Measurements from ENCODE around the gene RD3L. TPM values are rescaled to one million over a fixed set of nuclear protein-coding genes. Genes with fewer than 3 reads are reported as not detected.

The RD3L gene
- total and polyA plus RNA-seq, 3 donors from 2014 or later = not detected

DNA sequence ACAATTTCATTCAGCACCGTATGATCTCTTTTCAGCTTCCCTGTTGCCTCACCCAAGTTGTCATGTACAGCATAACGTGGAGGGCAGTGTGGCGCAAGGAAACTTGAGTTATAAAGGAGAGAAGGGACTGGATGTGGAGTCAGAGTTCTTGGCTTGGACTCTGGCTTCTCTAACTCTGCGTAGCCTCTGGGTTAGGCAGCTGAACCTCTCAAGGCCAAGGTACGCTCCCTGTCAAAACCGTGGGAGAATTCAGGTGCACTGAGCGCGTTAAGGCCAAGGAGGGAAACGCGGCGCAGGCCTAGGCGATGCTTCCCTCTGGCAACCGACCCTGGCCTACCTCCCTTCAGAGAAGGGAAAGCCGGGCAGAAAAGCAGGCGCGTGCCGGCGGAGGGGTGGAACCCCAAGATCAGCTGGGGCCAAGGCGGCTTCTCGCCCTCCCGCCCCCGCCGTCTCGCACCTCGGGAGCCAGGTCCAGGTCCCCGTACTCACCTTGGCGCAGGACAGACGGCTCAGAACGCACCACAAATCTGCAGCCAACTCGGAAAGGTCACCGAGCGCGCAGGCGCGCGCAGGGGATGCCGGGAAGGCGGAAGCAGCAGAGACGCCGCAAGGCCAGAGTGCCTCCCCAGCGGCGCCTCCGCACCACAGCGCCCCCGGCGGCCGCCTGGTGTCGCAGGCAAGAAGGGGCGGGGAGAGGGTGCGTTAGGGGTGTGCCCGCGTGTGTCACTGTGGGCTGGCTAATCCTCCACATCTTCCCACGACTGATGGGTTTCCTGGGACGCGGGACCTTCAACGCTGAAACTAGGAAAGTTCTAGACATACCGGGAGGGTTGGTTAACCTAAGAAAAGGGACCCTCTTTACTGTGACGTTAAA is 21.1 kb downstream of the RD3L start:
- H3K27ac ChIP-seq = peak overlapping the region; percentile 34 to 79
- TF ChIP-seq POLR2A (IDR thresholded peaks at IDR 0.05) (no peak), CTCF (IDR thresholded peaks at IDR 0.05) (peak; percentile 96 to 99 (median 98))
- intact Hi-C loops (cut with DNase I; ENCODE audit: low total_unique reads) = no loop called here
- H3K4me3 ChIP-seq = peak overlapping the region; percentile 87 to 95
- peaks cover 6% of the 10 kb centered on the region for H3K4me1 ChIP-seq
- H3K36me3 ChIP-seq (ENCODE audit: low read depth, missing control alignments) = no peaks in the 10 kb centered on the region
- 0 to 2% methylated on average over 11 to 50 of the region's 58 CpGs for WGBS, 2 donors
- no peaks in the 10 kb centered on the region for H3K9me3 ChIP-seq
- H3K27me3 ChIP-seq = no peaks in the 10 kb centered on the region
- peak; percentile 92 for DNase-seq

- no peaks in the 10 kb centered on the region for H3K27me3 ChIP-seq
- DNase-seq = no peak
- H3K4me1 ChIP-seq = peaks cover 6% of the 10 kb centered on the region
- no peaks in the 10 kb centered on the region for H3K9me3 ChIP-seq
- no peak overlapping the region for H3K4me3 ChIP-seq
- TF ChIP-seq POLR2A (IDR thresholded peaks at IDR 0.05) (no peak), CTCF (IDR thresholded peaks at IDR 0.05) (no peak)
- 68 to 76% methylated on average over 14 of the region's 14 CpGs for WGBS, 2 donors
- no peaks in the 10 kb centered on the region for H3K36me3 ChIP-seq (ENCODE audit: low read depth, missing control alignments)
- intact Hi-C loops (cut with DNase I; ENCODE audit: low total_unique reads) = loop anchor here (10.0 kb wide), 1 partner anchor 112 kb away; no protein-coding TSS in a partner anchor
- no peak overlapping the region for H3K27ac ChIP-seq
Observed at GRCh38 chr14:103916636-103917262, 25.6 kb downstream of the RD3L start.

DNA sequence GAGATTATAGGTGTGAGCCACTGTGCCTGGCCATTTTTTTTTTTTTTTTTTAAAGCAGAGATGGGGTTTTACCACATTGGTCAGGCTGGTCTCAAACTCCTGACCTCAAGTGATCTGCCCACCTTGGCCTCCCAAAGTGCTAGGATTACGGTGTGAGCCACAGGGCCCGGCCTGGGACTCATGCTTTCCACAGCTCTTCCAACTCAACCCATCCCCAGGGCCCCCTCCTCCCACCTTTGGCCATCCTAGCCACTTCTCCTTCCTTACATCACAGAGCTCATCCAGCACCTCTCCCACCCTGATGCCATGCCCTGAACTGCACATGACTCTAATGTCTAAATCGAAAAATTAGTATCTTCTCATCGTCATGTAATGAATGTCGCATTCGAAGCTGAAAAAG is 26.7 kb downstream of the RD3L start:
- no peak for DNase-seq
- no peaks in the 10 kb centered on the region for H3K36me3 ChIP-seq (ENCODE audit: low read depth, missing control alignments)
- no peaks in the 10 kb centered on the region for H3K9me3 ChIP-seq
- 93 to 94% methylated on average over 6 of the region's 6 CpGs for WGBS, 2 donors
- TF ChIP-seq CTCF (IDR thresholded peaks at IDR 0.05) (no peak), POLR2A (IDR thresholded peaks at IDR 0.05) (no peak)
- H3K4me3 ChIP-seq = no peak overlapping the region
- intact Hi-C loops (cut with DNase I; ENCODE audit: low total_unique reads) = loop anchor here (10.0 kb wide), 1 partner anchor 111 kb away; no protein-coding TSS in a partner anchor
- no peak overlapping the region for H3K27ac ChIP-seq
- peaks cover 4% of the 10 kb centered on the region for H3K4me1 ChIP-seq
- H3K27me3 ChIP-seq = no peaks in the 10 kb centered on the region

GRCh38 chr14:103910984-103911383 is 31.3 kb downstream of the RD3L start:
- peaks cover 6% of the 10 kb centered on the region for H3K4me1 ChIP-seq
- H3K9me3 ChIP-seq = no peaks in the 10 kb centered on the region
- no peak overlapping the region for H3K4me3 ChIP-seq
- H3K27me3 ChIP-seq = no peaks in the 10 kb centered on the region
- no peaks in the 10 kb centered on the region for H3K36me3 ChIP-seq (ENCODE audit: low read depth, missing control alignments)
- intact Hi-C loops (cut with DNase I; ENCODE audit: low total_unique reads) = loop anchor here (10.0 kb wide), 1 partner anchor 106 kb away; no protein-coding TSS in a partner anchor
- no peak for DNase-seq
- WGBS, 2 donors = 83 to 100% methylated on average over 3 to 6 of the region's 6 CpGs
- H3K27ac ChIP-seq = no peak overlapping the region
- TF ChIP-seq POLR2A (IDR thresholded peaks at IDR 0.05) (no peak), CTCF (IDR thresholded peaks at IDR 0.05) (no peak)

Data from testis (tissue), 3 donors.